GM21528 (cell line): ENCODE results near the gene FCF1.

Source experiments
- ATAC-seq: cut with Tn5 transposase; IDR thresholded peaks from one replicate; pipeline ENCODE4 v1.9.1; 2021; ENCODE audit warnings: mild to moderate bottlenecking, moderate library complexity; ENCODE audit not compliant: unreplicated experiment, low FRiP score

The FCF1 gene, protein sequence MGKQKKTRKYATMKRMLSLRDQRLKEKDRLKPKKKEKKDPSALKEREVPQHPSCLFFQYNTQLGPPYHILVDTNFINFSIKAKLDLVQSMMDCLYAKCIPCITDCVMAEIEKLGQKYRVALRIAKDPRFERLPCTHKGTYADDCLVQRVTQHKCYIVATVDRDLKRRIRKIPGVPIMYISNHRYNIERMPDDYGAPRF

DNA sequence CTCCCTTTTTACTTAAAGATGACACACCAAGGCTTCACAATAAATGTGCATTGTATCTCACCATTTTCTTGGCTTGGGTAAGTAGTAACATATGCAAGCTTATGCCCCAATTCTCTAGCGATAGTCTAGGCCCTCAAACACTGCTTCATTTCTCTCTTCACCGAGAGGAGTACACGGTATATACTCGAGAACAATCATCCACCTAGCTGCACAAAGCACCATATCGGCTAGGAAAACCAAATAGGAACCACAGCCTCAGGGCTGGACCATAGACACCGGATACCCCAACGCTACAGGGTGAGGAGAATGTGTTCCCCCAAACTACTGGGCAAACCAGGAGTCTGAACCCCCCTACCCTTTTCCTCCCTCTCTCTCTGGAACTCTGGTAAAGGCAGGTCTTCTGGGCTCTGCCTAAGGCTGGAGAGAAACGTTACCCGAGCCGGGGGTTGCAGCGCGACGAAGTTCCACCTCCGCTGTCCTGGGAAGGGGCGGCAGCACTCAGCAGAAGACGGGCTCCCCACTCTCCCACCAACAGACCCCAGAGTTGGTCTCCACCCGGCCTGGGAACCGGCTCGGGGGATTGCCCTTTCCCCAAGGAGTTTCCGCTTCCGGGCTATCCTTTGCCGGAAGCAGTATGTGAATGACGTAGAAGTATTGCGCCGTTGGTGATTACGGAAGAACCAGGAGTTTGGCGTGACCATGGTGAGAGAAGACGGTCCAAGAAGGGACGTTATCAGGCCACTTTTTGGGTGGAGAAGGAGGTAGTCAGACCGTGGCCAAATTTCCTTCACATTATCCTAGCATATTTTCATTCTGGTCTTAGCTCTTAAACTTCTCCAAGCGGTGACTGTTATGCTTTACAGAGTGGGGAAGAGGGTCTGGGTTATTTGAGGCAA is at the start of gene FCF1, which contains the start of gene AREL1:
TSS of gene FCF1 (plus strand) at position 646 of the 896 bp plus-strand sequence. CDS start at position 700, 54 bp downstream.
TSS of gene AREL1 (minus strand) at position 582 of the 896 bp plus-strand sequence. CDS start 27,465 bp downstream, outside the sequence.
- peak; percentile 86 for ATAC-seq

DNA sequence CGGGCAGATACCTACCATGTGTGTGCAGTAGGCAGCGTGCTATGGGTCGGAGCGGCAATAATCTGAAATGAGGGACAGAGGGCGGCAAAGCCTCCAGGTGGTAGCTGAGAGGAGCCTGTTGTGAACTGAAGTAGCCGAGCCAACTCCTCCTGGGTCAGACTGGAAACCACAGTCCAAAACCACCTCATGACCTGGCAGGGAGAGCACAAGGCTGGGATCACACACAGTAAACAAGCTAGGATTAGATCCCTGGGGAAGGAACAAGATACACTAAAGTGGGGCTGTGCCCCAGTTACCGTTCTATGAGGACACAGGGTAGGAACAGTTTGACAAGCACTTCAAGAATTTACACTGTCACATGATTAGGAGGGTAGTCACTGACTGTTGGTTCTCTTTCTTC is 49.1 kb upstream of the FCF1 start:
- no peak for ATAC-seq

DNA sequence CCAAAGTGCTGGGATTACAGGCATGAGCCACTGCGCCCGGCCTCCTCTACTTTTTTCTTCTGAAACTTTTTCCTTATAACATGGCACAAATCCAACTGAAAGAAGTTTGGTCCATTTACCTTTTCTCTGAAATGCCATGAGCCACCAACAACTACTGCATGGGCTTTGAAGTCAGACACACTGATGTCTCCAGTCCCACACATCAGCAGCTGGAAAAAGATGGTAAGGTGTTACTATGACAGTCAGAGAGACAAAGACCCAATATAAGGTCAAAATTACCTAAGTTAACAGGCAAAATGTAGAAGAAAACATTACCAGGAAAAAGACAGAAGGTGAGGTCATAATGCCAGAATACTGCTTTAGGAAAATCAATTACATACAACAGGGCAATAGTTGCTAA is 48.2 kb upstream of the FCF1 start:
- no peak for ATAC-seq

DNA sequence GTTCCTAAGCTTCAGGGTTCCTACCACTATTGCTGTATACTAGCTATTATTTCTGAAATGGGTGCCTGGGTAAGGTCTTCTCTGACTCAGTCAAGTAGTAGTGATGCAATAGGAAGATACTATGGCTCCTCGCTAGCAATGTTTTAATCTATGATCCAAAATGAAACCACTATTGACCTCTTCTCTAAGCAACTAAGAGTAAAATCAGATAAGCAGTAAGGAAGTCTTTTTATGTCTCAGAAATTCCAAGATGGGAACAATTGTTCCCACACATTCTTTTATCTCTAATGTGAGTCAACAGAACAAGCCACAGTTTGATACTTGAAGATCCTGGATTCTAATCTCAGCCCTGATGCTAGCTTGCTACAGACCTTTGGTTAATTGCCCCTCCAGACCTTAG is 45.2 kb upstream of the FCF1 start:
- ATAC-seq, result no peak

DNA sequence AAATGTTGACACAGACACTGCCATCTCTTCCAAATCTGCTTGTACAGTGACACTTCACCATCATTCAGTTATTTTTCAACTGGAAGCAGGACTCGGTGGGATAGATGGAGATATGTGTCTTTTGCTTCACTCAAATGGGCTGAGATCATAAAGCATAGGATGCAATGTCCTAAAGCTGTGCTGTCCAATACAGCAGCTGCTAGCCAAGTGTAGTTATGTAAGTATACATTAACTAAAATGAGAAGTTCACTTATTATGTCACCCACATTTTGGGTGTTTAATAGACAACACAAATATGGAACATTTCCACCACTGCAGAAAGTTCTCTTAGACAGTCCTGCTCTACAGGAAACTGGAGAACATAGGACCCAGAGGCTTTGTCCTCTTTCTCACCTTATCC is 43.7 kb upstream of the FCF1 start:
- ATAC-seq, result no peak

DNA sequence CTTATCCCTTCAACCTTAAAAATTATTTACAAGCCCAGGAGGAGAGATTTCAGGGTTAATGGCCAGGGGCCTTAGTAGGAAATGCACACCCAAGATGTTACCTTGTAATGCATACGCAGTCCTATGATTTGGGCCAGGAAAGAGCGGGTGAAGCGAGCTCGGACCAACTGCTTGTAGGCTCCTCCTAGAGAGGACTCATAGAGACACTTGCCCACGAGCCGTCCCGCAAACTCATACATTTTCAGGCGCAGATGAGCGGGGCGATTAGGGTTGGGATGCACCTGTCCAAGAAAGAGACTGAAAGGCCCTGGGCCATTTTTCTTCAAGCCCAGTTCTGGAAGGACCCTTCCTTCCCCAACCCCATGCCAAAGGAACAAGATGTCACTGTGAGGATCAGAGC is 43.1 kb upstream of the FCF1 start:
- ATAC-seq, result no peak

DNA sequence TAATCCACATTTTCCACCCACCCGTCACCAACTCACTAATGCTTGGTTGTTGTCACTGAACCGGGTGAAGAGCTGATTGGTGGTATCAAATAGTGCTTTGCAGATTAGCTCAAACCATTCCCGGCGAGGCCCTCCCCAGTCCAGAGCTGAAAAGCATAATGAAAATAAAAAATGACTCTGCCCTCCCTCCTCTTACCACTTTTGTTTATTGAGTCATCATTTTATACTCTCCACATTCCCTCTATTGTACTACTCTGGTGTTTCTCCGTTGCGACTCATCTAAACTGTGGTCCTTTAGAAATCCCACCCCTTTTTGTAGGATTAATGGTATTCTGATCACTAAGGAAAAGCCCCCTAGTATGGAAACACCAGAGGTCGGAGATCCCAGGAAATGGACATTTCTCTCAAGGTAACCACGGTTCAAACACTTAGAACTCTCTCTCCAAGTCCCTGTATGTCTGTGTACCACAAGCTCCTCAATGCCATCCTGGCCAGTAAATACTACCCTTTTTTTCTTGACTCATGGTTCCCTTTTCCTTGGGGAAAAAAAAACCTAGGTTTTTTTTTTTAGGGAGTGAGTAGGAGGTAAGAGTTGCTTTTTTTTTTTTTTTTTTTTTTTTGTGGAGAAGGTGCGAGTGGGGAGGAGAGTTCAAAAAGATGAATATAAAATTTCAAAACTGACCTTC is 42.1 kb upstream of the FCF1 start:
- no peak for ATAC-seq

DNA sequence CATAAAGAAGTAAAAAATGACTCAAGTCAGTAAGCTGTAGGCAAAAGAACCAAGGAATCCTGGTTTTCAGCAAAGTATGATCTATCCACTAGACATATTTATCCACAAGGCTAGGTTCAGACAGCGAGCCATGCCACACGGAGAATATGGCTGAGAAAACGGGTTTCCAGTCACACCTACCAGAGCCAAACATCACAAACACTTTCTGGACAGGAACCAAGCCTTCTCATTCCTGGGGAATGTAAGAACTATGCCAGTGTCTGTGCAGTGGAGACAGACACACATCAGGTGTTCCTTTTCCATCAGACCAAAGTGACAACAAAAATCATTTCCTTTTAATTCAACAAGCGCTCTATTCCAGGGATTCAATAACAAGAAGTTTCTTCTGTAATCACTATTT is 41.2 kb upstream of the FCF1 start:
- ATAC-seq, result no peak

DNA sequence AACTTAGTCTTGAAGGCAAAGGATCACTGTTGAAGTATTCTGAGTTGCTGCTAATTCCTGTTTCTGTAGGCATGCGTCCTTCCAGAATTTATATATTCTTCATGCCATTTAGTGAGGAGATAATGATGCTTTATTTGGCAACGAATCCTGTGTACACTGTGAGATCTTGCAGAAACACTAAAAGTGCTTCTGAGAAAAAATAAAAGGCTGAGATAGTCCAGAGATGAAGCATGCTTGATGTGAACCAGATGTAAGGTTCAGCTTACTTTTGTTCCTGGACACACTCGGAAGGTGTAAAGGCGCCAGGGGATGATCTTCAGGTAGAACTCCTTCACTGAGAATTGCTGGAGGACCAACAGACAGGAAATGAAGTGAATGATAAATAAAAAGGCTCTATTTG is 39.2 kb upstream of the FCF1 start:
- ATAC-seq, result no peak

DNA sequence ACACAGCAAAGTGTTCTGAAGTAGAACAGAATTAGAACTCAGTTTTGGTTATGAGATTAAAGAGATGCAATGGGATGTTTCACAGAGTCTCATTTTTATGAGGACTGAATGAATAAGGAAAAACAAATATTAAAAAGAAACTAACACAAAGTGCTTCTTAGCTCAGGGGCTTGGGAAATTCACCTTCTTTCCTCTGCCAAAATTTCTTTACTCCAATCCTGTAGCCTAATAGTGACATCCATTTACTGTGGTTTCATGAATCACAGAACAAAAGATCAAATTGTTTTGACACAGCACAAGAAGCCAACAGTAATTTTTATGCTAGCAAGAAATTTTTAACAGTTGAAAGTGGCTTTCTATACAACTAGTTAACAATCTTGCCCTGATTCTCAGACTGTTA is 37.7 kb upstream of the FCF1 start:
- no peak for ATAC-seq

DNA sequence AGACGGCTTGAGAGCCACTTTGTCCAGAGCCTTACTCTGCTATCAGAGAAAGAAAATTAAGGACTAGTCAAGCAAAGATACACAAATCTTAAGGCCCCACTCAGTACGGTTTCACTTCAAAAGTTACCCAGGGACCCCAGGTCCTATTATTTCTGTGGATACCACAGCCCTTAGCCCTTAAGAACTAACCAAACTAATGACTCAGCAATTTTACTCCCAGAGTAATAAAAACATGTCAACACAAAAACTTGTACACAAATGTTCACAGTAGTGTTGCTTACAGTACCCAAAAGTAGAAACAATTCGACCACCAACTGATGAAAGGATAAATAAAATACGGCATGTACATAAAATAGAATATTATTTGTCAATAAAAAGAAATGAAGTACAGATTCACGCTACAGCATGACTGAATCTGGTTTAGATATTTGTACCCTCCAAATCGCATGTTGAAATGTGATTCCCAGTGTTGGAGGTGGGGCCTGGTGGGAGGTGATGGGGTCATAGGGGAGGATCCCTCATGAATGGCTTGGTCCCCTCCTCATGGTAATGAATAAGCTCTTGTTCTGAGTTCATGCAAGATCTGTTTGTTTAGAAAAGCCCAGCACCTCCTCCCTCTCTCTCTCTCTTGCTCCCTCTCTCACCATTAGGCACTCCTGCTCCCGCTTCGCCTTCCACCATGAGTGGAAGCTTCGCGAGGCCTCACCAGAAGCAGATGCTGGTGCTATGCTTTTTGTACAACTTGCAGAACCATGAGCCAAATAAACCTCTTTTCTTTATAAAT is 30.6 kb upstream of the FCF1 start:
- ATAC-seq, result no peak

DNA sequence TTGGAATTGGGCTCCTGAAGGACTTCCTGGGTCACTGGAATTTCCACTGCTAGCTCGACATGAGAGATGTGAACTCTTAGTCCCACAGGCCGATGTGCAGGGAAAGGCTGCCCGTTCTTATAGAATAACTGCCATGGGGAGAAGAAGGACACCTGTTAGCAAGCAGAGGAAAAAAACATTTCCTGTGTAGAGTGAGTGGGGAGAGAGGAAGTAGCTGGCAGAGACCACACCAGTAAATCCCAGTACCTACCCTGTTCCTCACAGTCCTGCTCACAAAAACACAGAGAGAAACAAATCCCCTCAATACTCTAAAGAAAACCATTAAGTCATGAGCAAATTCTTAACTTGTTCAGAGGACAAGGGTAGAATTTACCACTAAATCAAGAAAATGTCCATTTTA is 29.5 kb upstream of the FCF1 start:
- ATAC-seq, result no peak

DNA sequence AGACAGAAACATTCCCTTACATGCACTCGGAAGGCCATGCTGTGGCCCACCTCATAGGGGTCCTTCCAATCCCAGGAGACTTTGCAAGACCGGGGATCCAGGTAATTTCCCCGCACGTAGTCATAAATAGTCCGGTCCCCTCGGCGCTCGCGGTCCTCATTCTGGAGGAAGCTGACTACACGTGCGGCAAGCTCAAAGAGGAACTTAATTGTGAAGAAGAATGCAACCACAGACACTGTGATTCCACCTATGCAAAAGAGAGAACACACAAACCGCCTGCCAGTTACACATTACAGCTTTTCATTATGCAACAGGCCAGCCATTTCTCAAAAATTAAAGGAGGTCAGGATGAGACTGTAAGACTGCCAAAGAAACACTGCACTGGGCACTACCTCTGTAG is 28.5 kb upstream of the FCF1 start:
- no peak for ATAC-seq

DNA sequence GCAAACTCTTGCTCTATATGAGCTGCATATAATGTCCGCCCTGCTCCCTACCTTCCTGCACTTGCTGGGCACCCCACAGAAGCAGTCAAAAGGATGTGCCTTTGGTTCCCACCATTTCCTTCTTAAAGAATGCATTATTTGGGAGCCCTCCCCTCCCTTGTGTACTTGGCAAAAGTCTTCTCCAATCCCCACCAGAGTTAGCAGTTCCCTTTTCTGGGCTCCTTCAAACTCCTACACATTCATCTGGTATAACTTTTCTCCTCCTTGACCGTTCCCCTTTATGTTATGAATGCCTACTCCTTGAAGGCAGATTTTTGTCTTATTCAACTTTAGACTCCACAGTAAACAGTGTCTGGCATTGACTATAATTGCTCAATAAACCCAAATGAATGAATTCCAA is 27.9 kb upstream of the FCF1 start:
- ATAC-seq, result no peak

DNA sequence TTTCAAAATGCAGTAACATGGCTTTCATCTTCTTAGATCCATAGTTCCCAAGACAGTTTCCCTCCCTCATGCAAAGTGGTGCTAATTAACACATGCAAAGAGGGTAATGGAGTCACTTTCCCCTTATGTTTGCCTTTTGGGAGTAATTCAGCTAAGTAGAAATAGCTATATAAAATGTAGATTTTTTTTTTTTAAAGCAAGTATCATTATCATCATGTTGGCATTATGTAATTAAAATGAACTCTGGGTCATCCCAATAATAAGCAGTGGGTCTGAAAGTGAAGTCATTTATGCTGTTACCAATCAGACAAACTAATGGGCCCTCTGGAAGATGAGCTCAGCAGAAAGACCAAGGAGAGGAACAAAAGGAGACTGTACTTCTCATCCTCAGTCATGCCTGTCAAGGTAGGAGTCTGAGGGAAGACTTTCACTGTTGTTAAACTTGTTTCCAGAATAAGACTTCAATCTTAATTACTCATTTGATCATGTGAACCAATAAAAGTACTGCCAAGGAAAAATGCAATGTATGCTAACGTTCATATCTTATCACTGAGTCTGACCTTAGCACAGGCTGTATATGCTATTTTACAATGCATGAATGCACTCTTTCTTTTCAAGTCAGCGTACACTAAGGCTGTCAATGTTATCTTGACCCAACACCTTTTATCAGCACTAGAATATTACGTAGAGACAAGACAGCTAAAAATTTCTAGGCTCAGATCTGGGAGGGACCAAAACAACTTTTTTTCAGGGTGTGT is 26.8 kb upstream of the FCF1 start:
- no peak for ATAC-seq

DNA sequence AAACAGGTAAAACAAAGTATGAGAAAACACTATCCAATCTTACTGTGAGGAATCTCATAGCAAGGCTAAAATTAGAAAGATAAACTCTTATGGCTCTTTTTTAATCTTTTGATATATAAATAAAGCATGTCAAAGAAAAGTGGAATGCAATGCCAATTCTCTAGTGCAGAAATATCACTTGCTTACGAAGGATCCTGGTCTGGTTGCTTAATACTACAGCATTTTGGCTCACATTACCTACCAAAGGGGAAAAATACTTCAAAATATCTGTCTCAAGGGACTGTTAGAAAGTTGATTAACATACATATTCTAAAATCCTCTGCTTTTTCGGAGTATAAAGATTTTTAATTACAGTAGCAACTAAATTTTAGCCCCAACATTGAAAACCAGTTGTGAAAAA is 21.5 kb upstream of the FCF1 start:
- ATAC-seq, result no peak

DNA sequence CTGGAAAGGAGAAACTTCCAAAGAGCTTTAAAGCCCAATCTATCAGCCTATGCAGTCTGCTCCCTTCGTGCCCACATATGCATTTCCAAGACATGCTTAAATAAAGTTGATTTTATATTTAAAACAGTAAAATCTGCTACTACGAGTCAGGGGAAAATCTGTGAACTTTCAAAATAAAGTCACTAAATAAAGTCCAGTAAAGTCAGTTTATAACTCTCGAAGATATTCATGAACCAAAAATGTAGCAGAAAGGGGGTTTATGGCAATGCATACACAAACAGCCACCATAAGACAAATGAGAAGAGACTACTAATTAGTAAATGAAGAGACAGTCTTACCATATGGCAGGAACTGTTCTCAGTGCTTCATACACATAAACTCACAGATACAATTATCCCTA is 19.8 kb upstream of the FCF1 start:
- no peak for ATAC-seq

DNA sequence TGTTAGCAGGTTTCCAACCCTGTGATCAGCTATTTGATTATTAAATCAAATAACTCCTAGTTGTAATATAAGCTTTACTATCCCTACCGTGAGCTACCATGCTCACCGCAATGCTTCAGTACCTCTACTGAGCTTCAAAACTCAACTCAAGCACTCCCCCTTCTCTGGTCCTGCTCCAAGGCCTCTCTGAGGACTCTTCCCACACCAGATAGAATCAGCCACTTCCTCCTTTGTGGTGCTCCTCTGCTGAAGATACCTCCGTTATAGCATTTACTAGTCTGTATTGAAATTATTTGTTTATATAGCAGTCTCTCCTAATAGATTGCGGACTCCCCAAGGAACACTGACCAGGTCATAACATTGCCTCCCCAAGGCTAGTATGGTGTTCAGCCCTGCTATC is 17.5 kb upstream of the FCF1 start:
- no peak for ATAC-seq

DNA sequence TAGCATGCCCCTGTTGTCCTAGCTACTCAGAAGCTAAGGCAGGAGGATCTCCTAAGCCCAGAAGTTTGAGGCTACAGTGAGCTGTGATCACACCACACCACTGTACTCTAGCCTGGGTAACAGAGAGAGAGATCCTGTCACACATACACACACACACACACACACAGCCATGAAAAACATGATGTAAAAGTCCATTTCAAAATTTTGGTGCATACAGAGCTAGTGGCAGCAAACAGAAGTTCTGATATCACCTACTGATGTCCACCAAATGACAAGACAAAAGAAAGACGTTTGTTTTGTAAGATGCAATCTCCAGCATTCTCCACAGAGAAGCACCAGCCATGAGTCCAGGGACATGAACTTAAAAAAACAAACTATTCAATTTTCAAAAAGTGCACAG is 15.9 kb upstream of the FCF1 start:
- no peak for ATAC-seq

DNA sequence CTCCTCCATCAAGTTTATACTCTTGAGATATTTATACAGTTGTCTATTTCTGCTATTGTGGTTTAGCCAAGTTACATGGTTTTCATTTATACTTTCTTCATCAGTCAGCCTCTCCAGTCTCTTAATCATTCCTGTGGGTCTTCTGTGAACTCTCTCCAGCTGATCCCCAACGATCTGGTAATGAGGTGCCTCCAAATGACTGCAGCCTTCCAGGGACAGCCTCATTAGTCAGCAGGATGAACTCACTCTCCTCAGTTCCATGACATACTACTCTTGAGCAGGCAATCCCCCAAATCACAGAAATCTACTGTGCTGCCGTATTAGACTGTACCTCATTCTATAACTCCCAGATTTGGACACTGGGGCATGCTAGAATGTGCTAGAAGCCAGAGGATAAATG is 15.4 kb upstream of the FCF1 start:
- no peak for ATAC-seq
